Measurements from ENCODE around the gene TLR9.

GRCh38 chr3:52197499-52197841, 28.0 kb downstream of the TLR9 start:
- TF ChIP-seq CTCF (IDR thresholded peaks at IDR 0.05): no peak
- no peak for TF ChIP-seq POLR2A (IDR thresholded peaks at IDR 0.05)

Measured in lower leg skin (tissue), 3 donors.